PC-3 (cell line): Measurements from ENCODE around the gene TRIM28. TPM values are rescaled to one million over a fixed set of nuclear protein-coding genes. Genes with fewer than 3 reads are reported as not detected.

Source experiments
- ATAC-seq: fragments of 200-7000 bp; cut with Tn5 transposase; 2 replicates; pipeline ENCODE4 v1.9.1; 2020; ENCODE audit warnings: mild to moderate bottlenecking, moderate library complexity
- BruUV-seq: library from RNA; stranded (reverse); fragments of 400-500 nt; replicated peaks from 2 replicates; lab custom pipeline; 2021; lab: Mats Ljungman, UMichigan
- CTCF ChIA-PET: fragments of 300-600 bp; sonication (Branson Sonifier 250); formaldehyde crosslinking; loops from one replicate; lab custom pipeline; 2022; ENCODE audit warnings: antibody characterized with exemption; lab: Charles Lee
- POLR2A ChIA-PET: fragments of 300-600 bp; sonication (Branson Sonifier 250); formaldehyde crosslinking; loops from one replicate; lab custom pipeline; 2022; ENCODE audit warnings: antibody characterized with exemption; ENCODE audit not compliant: unreplicated experiment; lab: Charles Lee
- DNase-seq: peaks from one replicate; pipeline ENCODE4 v3.0.0-alpha.2; 2015
- H2AFZ ChIP-seq: fragments of 300-600 bp; sonication (generic); 2 replicates; pipeline ENCODE4 v1.6.0; 2016; ENCODE audit warnings: antibody characterized with exemption, low read length
- H3F3A ChIP-seq: fragments of 300-600 bp; sonication (generic); one replicate; pipeline ENCODE4 v1.6.0; 2017; ENCODE audit warnings: antibody characterized with exemption, low read length, control low read depth, mild to moderate bottlenecking; ENCODE audit not compliant: unreplicated experiment
- H3K27ac ChIP-seq: fragments of 300-600 bp; sonication (generic); 2 replicates; pipeline ENCODE4 v1.5.1; 2016; ENCODE audit warnings: mild to moderate bottlenecking, low read length
- H3K27me3 ChIP-seq: fragments of 300-600 bp; sonication (generic); 2 replicates; pipeline ENCODE4 v1.6.1; 2016; ENCODE audit warnings: low read length, mixed read lengths
- H3K36me3 ChIP-seq: fragments of 300-600 bp; sonication (generic); 2 replicates; pipeline ENCODE4 v1.6.1; 2016; ENCODE audit warnings: low read depth, mixed run types, low read length, mixed read lengths
- H3K4me1 ChIP-seq: fragments of 300-600 bp; sonication (generic); 2 replicates; pipeline ENCODE4 v1.5.1; 2016; ENCODE audit warnings: low read length; ENCODE audit not compliant: insufficient read depth
- H3K4me2 ChIP-seq: fragments of 300-600 bp; sonication (generic); 2 replicates; pipeline ENCODE4 v1.6.0; 2016; ENCODE audit warnings: low read length
- H3K4me3 ChIP-seq: fragments of 300-600 bp; sonication (generic); 2 replicates; pipeline ENCODE4 v1.5.1; 2016; ENCODE audit warnings: mild to moderate bottlenecking, low read length, mixed read lengths
- H3K79me2 ChIP-seq: fragments of 300-600 bp; sonication (generic); 2 replicates; pipeline ENCODE4 v1.6.1; 2017; ENCODE audit warnings: low read length, mixed read lengths
- H3K9ac ChIP-seq: fragments of 300-600 bp; sonication (generic); 2 replicates; pipeline ENCODE4 v1.6.0; 2016; ENCODE audit warnings: mild to moderate bottlenecking, low read length
- H3K9me2 ChIP-seq: fragments of 300-600 bp; sonication (generic); replicated peaks from 2 replicates; pipeline ENCODE4 v1.6.1; 2016; ENCODE audit warnings: mixed run types, low read length, mixed read lengths
- H3K9me3 ChIP-seq: fragments of 300-600 bp; sonication (generic); 2 replicates; pipeline ENCODE4 v1.6.1; 2016; ENCODE audit warnings: low read length, mixed read lengths
- H4K20me1 ChIP-seq: fragments of 300-600 bp; sonication (generic); 2 replicates; pipeline ENCODE4 v1.6.1; 2016; ENCODE audit warnings: low read length, mixed read lengths
- EZH2 ChIP-seq: fragments of 300-600 bp; sonication (generic); IDR thresholded peaks from one replicate; pipeline ENCODE4 v1.6.1; 2017; ENCODE audit warnings: antibody characterized with exemption, mild to moderate bottlenecking, low read length; ENCODE audit not compliant: unreplicated experiment
- EZH2phosphoT487 ChIP-seq: fragments of 300-600 bp; sonication (generic); IDR thresholded peaks from 2 replicates; pipeline ENCODE4 v1.6.1; 2018; ENCODE audit warnings: mild to moderate bottlenecking, antibody characterized with exemption, low read length, borderline replicate concordance
- intact Hi-C: fragments of 100-400 bp; cut with micrococcal nuclease; formaldehyde crosslinking; loops from 2 replicates; pipeline ENCODE4 v1.9.0; 2023
- total RNA-seq: library from RNA; depleted of rRNA; stranded (reverse); fragments of >200 nt; gene quantifications from 2 replicates; pipeline ENCODE4 v1.2.3, GENCODE V29; 2014
- TF ChIP-seq, protein P1 (sequence below): fragments of 300-600 bp; sonication (generic); conservative IDR thresholded peaks from 2 replicates; pipeline ENCODE4 v1.5.1; 2017; ENCODE audit warnings: antibody characterized with exemption, low read depth, mild to moderate bottlenecking, low read length

The TRIM28 gene
- total RNA-seq, 1 experiment from 2014 or later: 1,169 TPM

DNA sequence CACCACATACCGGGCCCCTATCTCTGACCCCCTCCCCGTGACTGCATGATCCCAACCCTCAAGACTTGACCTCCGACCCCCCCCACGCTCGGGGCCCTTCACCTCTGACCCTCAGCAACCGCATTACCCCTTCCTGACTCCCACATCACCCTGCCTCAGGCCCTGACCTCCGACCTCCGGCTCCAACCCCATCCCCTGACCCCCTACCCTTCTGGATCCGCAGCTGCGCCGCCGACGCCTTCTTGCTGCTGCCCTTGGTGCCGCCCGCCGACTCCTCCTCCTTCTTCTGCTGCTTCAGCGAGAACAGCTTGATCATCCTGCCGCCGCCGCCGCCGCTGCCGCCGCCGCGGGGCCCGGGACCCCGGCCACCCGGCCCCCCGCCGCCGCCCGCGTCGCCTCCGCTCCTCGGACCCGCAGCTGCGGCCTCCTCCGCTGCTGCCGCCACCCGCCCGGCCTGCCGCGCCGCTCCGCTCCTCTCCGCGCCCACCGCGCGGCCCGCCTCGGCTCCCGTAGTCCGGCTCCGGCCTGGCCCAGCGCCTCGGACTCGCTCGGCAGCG, 14.3 kb downstream of the TRIM28 start, which contains the start of gene UBE2M:
Gene UBE2M (minus strand): TSS at position 546 of the 557 bp plus-strand sequence. CDS start 230 bp downstream, at position 316.
- CTCF ChIA-PET: no interaction called here
- no peak for ATAC-seq
- peaks cover 57% of the 10 kb centered on the region for H3K4me1 ChIP-seq

DNA sequence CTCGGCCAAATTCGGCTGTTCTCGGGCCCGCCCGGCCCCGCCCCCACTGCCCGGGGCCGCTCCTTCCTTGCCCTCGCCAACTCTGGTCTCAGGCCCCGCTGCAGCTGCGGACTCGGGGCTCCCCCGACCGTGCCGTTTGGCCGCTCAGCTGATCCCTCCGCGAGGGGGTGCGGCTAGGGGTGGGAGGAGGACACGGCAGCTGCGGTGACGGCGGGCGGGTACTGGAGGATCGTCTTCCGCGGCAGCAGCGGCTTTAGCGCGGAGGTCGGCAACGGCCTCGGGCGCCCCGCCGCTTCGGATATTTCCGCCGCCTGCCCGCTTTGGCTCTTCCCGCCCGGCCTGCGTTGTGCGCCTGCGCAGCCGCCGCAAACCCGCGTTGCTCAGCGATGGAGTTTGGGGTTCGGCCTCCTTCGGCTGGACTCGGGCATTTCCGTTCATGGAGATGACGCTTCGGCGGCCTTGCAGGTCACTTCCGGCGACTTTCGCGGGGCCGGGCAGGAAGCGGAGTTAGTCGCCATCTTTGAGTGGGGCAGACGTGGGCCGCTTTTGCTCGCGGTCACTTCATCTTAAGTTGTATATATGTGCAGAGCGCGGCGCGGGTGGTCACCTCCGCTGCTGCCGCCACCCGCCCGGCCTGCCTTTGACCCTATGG, 14.9 kb downstream of the TRIM28 start:
- ATAC-seq (peak; percentile 52), DNase-seq (peak; percentile 100)
- peak overlapping the region; percentile 69 for H3K4me3 ChIP-seq
- POLR2A ChIA-PET: interaction anchor here (0.6 to 0.9 kb wide), 4 partner anchors 12 to 39 kb away, joined by 3 to 4 read pairs (median 4); partner anchors contain the start of genes TRIM28 and ZBTB45
- peaks cover 11% of the 10 kb centered on the region for H3K36me3 ChIP-seq
- H3K9me3 ChIP-seq: no peaks in the 10 kb centered on the region
- H4K20me1 ChIP-seq: no peaks in the 10 kb centered on the region
- H3K27ac ChIP-seq: peak overlapping the region; percentile 85
- peak overlapping the region; percentile 95 for H3K9ac ChIP-seq
- TF ChIP-seq, protein P1, sequence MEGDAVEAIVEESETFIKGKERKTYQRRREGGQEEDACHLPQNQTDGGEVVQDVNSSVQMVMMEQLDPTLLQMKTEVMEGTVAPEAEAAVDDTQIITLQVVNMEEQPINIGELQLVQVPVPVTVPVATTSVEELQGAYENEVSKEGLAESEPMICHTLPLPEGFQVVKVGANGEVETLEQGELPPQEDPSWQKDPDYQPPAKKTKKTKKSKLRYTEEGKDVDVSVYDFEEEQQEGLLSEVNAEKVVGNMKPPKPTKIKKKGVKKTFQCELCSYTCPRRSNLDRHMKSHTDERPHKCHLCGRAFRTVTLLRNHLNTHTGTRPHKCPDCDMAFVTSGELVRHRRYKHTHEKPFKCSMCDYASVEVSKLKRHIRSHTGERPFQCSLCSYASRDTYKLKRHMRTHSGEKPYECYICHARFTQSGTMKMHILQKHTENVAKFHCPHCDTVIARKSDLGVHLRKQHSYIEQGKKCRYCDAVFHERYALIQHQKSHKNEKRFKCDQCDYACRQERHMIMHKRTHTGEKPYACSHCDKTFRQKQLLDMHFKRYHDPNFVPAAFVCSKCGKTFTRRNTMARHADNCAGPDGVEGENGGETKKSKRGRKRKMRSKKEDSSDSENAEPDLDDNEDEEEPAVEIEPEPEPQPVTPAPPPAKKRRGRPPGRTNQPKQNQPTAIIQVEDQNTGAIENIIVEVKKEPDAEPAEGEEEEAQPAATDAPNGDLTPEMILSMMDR: no peak
- TF ChIP-seq EZH2: no peak
- TF ChIP-seq EZH2phosphoT487: no peak
- H3K4me2 ChIP-seq: peak overlapping the region; percentile 97
- intact Hi-C loops: loop anchor here (1.0 to 2.0 kb wide), 2 partner anchors 14 to 59 kb away; partner anchors contain the start of gene MZF1
- BruUV-seq: no TSS peak
- peaks cover 57% of the 10 kb centered on the region for H3K4me1 ChIP-seq
- peaks cover 4% of the 10 kb centered on the region for H3F3A ChIP-seq
- H3K27me3 ChIP-seq: no peaks in the 10 kb centered on the region
- CTCF ChIA-PET: interaction anchor here (0.6 kb wide), 1 partner anchor 45 kb away, joined by 4 read pairs; no protein-coding TSS in a partner anchor
- no peaks in the 10 kb centered on the region for H3K9me2 ChIP-seq
- H2AFZ ChIP-seq: peak overlapping the region; percentile 86
- H3K79me2 ChIP-seq: peaks cover 32% of the 10 kb centered on the region

More for the DNA sequence above, 14.3 kb downstream of the TRIM28 start, which contains the start of gene UBE2M:
- peaks cover 33% of the 10 kb centered on the region for H3K79me2 ChIP-seq
- TF ChIP-seq EZH2 (no peak), EZH2phosphoT487 (no peak)
- TF ChIP-seq, protein P1: no peak
- no TSS peak for BruUV-seq
- intact Hi-C loops: loop anchor here (2.0 kb wide), 1 partner anchor 15 kb away; the partner anchor contains the start of gene MZF1
- H3K4me3 ChIP-seq: peak within 1 kb of the TSS; percentile 95
- peak within 1 kb of the TSS; percentile 97 for H3K4me2 ChIP-seq
- POLR2A ChIA-PET: interaction anchor here (0.9 kb wide), 1 partner anchor 15 kb away, joined by 4 read pairs; the partner anchor contains the start of gene TRIM28
- no peaks in the 10 kb centered on the region for H3K27me3 ChIP-seq
- no peak for DNase-seq
- H3K36me3 ChIP-seq: peaks cover 11% of the 10 kb centered on the region
- H2AFZ ChIP-seq: peak within 1 kb of the TSS; percentile 86
- H4K20me1 ChIP-seq: no peaks in the 10 kb centered on the region
- no peaks in the 10 kb centered on the region for H3K9me3 ChIP-seq
- H3K27ac ChIP-seq: peak within 1 kb of the TSS; percentile 85
- H3K9ac ChIP-seq: peak within 1 kb of the TSS; percentile 98
- peaks cover 4% of the 10 kb centered on the region for H3F3A ChIP-seq
- no peaks in the 10 kb centered on the region for H3K9me2 ChIP-seq
